Umbilical cord (tissue), 2 donors: ENCODE results near the gene KDF1. TPM values are rescaled to one million over a fixed set of nuclear protein-coding genes. Genes with fewer than 3 reads are reported as not detected.
"Not testable (repeated sequence)": the region's sequence is repeated elsewhere in the genome, so short reads cannot be mapped to it uniquely, and the experiment has no call there.

Source experiments
- DNase-seq: peaks from one replicate; pipeline ENCODE4 v3.0.0-alpha.2; 2015; ENCODE audit warnings: low spot score
- total RNA-seq: library from RNA; depleted of rRNA; stranded (reverse); fragments of >200 nt; gene quantifications from one replicate; pipeline ENCODE4 v1.2.3, GENCODE V29; 2014; ENCODE audit warnings: low replicate concordance; ENCODE audit not compliant: insufficient read depth

Gene KDF1
- total RNA-seq, 1 donor from 2014 or later: 3.1 TPM

GRCh38 chr1:26959270-26959669, 998 bp downstream of the KDF1 start:
- DNase-seq: no peak

GRCh38 chr1:26957306-26957705, 3.0 kb downstream of the KDF1 start:
- DNase-seq: no peak

- no peak for DNase-seq
Measured at GRCh38 chr1:26956321-26956720, 3.9 kb downstream of the KDF1 start.

- DNase-seq: no peak
Measured at GRCh38 chr1:26953374-26953773, 6.9 kb downstream of the KDF1 start.

GRCh38 chr1:26951821-26952497, 8.3 kb downstream of the KDF1 start:
- no peak for DNase-seq

- no peak for DNase-seq
Measured at GRCh38 chr1:26951216-26951615, 9.1 kb downstream of the KDF1 start.

- no peak for DNase-seq
Measured at GRCh38 chr1:26950602-26951001, 9.7 kb downstream of the KDF1 start.

GRCh38 chr1:26949926-26950319, 10.3 kb downstream of the KDF1 start:
- DNase-seq: no peak

- DNase-seq: peak; percentile 35
Measured at GRCh38 chr1:26949266-26949925, 10.9 kb downstream of the KDF1 start.

GRCh38 chr1:26948725-26949057, 11.6 kb downstream of the KDF1 start:
- not testable (repeated sequence) for DNase-seq

- no peak for DNase-seq
Measured at GRCh38 chr1:26946270-26946669, 14.0 kb downstream of the KDF1 start.

GRCh38 chr1:26945728-26946127, 14.5 kb downstream of the KDF1 start:
- no peak for DNase-seq

- no peak for DNase-seq
Measured at GRCh38 chr1:26945138-26945537, 15.1 kb downstream of the KDF1 start.

GRCh38 chr1:26942656-26943055, 17.6 kb downstream of the KDF1 start:
- DNase-seq: no peak

- no peak for DNase-seq
Measured at GRCh38 chr1:26941311-26941710, 19.0 kb downstream of the KDF1 start.

GRCh38 chr1:26938659-26939025, 21.6 kb downstream of the KDF1 start:
- DNase-seq: no peak

- no peak for DNase-seq
Measured at GRCh38 chr1:26938004-26938658, 22.1 kb downstream of the KDF1 start.

GRCh38 chr1:26936823-26937222, 23.4 kb downstream of the KDF1 start:
- DNase-seq: no peak

- DNase-seq: no peak
Measured at GRCh38 chr1:26932531-26932930, 27.7 kb downstream of the KDF1 start.

GRCh38 chr1:26923711-26924110, 36.6 kb downstream of the KDF1 start:
- no peak for DNase-seq

- no peak for DNase-seq
Measured at GRCh38 chr1:26922901-26923300, 37.4 kb downstream of the KDF1 start.

GRCh38 chr1:26922431-26922729, 37.9 kb downstream of the KDF1 start:
- DNase-seq: no peak
